ENCODE results near the gene RFFL.

GRCh38 chr17:35050170-35050569 is 13.3 kb downstream of the RFFL start:
- TF ChIP-seq EZH2 (IDR thresholded peaks at IDR 0.05; ENCODE audit: insufficient read depth, poor library complexity, severe bottlenecking) (no peak), EZH2phosphoT487 (IDR thresholded peaks at IDR 0.05; ENCODE audit: insufficient read depth, low read depth) (no peak)
